GM19043 (cell line): ENCODE data around the gene CNGA3.
"Not testable (repeated sequence)": the region's sequence is repeated elsewhere in the genome, so short reads cannot be mapped to it uniquely, and the experiment has no call there.

Experiments
- ATAC-seq: cut with Tn5 transposase; IDR thresholded peaks from one replicate; pipeline ENCODE4 v1.9.1; 2021; ENCODE audit warnings: low read depth; ENCODE audit not compliant: unreplicated experiment

The CNGA3 gene

DNA sequence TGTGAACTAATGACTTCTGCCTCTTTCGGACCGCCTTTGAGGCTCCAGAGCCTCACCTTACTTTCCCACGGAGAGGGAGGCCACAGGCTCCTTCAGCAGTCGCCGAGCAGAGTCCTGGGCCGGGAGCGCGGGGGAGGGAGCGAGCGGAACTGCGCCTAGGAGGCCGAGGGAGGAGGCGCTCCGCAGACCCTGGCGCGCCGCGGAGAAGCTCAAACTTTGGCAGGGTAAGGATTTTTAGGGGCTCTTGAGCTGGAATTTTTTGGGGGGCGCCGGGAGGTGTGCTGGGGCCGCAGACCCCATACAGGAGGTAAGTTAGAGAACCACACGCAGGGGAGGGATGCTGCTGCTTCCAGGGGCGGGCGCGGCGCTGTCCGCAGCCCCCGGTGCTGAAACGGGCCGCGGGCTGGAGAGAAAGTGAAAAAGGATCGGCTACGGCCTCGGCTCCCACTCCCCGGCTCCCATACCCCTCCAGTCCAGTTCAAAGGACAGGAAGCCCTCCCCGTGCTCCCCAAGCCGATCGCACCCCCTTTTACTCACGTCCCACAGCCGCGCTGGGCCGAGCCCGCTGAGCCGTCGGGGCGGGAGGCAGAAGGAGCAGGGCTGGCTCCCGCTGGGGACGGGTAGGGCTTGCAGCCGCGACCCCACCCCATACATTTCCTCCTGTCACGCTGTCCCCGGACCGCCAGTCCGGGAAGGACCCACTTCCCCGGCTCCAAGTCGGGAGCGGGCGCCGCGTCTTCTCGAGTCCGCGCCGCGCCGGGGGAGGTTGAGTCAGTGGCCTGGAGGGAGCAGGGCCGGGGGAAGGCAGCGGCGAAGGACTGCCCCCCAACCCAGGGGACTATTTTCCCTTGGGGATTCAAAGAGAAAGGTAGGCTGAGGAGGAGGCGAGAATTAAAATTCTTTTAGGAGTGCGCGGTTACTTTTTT, at the start of gene CNGA3:
CNGA3 (plus strand) TSS at position 146 of the 926 bp plus-strand sequence. CDS start 23,520 bp downstream, outside the sequence.
- ATAC-seq = no peak

GRCh38 chr2:98297817-98298682, 48.2 kb upstream of the CNGA3 start:
- ATAC-seq = no peak

- no peak for ATAC-seq
Observed at GRCh38 chr2:98298683-98299164, 47.5 kb upstream of the CNGA3 start.

- ATAC-seq = no peak
Observed at GRCh38 chr2:98299211-98299905, 46.9 kb upstream of the CNGA3 start.

DNA sequence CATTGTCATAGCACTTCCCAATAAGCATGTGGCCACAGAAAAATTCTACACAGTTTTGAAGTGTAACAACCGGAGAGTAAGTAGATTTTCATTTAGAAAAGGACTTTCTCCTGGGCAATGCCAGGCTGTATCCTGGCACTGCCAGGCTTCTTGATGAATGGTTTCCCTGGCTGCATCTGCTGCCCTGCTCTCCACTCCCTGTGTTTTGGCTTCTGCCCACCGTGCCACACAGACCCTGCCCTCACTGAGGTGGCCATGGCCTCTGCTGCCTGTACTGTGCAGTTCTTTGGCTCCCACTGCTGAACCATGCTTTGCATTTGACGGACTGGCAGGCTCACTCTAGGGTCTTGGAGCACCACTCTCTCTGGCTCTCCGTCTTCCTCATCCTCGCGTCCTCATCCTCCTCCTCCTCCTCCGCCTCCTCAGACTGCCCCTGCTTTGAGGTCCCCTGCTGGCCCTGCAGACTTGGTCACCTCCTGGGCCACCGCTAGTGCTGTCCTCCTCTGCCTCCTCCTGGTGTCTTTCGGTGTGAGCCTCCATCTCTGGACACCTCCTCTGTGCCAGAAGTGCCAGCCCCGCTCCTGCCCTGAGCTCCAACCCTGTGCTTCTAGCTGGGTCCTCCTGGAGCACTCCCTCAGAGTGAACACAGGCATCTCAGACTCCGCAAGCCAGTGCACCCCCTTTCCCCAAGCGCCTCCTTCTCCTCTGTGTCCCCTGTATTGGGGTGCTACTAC, 45.9 kb upstream of the CNGA3 start:
- ATAC-seq = no peak

DNA sequence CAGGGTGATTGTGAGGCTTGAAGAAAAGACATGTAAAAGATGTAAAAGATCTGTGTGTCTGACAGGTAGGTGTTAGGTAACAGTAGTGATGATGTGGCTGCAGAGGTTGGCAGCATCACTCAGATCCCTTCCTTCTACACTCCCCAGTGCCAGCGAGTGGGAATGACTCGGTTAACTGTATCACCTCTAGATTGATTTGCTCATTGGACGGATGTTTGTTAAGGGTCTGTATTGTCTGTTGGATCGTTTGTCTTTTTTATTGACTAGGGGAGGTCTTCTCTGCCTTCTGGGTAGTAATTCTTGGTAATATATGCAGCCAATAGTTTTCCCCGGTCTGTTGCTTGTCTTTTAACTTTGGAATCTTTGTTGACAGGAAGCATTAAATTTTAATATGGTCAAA, 44.8 kb upstream of the CNGA3 start:
- ATAC-seq = no peak

GRCh38 chr2:98307131-98307696, 39.0 kb upstream of the CNGA3 start:
- ATAC-seq = not testable (repeated sequence)

- no peak for ATAC-seq
Observed at GRCh38 chr2:98308068-98308467, 38.2 kb upstream of the CNGA3 start.

GRCh38 chr2:98308532-98308931, 37.7 kb upstream of the CNGA3 start:
- no peak for ATAC-seq

- no peak for ATAC-seq
Observed at GRCh38 chr2:98309580-98309979, 36.7 kb upstream of the CNGA3 start.

GRCh38 chr2:98310010-98310409, 36.2 kb upstream of the CNGA3 start:
- no peak for ATAC-seq

DNA sequence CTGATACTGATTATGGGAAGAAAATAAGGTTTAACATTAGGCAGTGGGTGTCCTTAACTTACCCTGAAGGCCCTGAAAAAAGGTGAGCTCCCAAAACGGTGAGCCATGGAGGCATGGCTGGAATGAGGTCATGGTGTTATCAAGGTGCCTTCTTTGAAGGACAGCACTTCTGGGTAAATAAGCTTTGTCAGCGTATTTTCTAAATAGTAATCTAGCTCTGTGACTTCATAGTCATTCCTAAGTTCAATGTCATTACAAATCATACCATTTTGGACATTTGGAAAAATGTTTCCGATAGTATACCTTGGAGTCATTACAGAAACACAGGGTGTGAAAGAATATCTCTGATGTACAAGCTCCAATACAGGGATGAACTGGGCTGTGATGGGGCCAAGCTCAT, 35.2 kb upstream of the CNGA3 start:
- ATAC-seq = no peak

DNA sequence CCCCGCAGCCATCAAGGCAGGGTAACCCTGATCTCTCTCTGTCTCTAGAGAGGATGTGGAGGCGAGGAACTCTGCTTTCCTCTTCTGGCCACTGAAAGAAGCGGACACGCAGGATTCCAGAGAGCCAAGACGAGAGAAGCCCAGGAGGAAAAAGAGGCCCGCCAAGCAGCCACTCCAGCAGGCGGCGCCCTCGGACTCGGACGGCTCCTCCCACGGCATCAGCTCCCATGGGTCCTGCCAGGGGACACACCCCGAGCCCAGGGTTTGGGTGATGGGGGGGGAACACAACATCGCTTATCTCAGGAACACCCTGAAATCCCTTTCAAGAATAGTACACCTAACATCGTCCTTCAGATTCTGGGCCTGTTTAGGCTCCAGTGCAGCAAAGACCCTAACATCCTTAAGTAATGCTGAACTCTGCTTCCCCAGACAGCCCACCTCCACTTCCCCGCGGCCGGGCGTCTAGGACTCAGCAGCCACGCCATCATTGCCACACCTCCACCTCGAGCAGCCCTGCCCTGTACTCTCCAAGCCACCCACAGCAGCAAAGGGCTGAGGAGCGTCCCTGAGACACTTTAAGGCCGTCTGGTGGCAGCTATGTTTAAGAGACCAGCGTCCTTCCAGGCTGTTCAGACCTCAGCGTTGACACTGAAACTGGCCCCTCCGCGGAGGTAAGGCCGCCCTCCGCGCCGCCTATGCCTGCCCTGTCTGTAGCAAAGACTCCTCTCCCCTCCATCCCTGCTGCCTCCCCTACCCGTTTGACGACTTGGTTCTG, 34.3 kb upstream of the CNGA3 start:
- ATAC-seq = no peak

- ATAC-seq = no peak
Observed at GRCh38 chr2:98313492-98314250, 32.6 kb upstream of the CNGA3 start.

DNA sequence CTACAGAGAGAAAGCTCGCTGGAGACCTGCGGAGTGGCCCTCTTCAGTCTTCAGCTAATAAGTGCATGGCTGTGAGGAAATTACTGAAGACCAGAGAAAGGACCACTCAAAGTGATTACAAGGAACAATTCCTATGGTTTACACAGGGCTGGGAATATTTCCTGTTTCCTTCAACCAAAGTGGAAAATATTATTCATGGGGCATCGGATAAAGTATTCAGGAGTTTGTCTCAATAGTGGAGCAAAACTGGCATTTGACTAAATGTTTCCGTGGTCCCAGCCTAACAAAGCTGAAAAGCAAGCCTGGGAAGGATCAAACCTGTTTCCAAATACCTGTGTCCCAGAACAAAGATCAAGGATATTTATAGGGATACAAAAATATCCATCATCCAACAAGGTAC, 32.0 kb upstream of the CNGA3 start:
- ATAC-seq = no peak

DNA sequence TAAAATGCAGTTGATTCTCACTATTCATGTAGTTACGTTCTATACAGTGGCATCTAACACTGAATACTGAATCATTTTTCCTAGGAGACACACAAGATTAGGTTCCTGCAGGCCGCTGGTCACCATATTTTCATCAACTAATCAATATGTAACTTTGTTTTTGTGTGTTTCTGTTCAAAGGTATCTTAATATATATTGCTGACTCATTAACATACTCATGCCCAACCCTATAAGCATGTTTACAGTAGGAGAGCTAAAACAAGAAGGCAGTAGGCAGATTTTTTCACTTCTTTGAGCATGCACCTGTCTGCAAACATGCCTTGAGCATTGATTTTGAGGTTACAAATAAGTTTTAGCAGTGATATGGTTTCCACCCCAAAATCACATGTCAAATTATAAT, 30.3 kb upstream of the CNGA3 start:
- ATAC-seq = no peak

DNA sequence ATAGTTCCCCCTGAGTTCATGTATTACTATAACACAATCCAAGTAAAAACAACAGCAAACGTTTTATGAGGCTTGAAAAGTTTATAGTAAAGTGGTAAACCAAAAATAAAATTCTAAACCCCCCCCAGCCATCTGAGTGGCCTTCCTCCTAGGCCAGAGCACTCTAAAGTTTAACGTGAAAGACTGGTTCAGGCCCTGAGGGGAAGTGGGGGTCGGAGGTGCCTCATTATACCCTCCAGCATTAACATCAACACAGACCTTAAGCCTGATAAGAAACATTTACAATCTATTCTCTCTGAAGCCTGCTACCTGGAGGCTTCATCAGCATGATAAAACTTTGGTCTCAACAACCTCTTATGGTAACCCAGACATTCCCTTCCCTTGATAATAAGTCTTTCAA, 29.0 kb upstream of the CNGA3 start:
- ATAC-seq = no peak

DNA sequence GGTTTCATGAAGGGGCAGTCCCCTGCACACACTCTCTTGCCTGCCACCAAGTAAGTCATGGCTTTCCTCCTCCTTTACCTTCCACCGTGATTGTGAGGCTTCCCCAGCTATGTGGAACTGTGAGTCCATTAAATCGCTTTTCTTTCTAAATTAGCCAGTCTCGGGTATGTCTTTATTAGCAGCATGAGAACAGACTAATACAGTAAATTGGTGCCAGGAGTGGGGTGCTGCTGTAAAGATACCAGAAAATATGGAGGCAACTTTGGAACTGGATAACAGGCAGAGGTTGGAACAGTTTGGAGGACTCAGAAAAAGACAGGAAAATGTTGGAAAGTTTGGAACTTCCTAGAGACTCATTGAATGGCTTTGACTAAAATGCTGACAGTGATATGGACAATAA, 26.1 kb upstream of the CNGA3 start:
- not testable (repeated sequence) for ATAC-seq
